GM18499 (cell line): Measurements from ENCODE around the gene SUFU.
"Not testable (repeated sequence)": the region's sequence is repeated elsewhere in the genome, so short reads cannot be mapped to it uniquely, and the experiment has no call there.

Experiments
- ATAC-seq: cut with Tn5 transposase; IDR thresholded peaks from one replicate; pipeline ENCODE4 v1.9.1; 2021; ENCODE audit warnings: moderate number of reproducible peaks; ENCODE audit not compliant: insufficient read depth, unreplicated experiment

The SUFU gene

DNA sequence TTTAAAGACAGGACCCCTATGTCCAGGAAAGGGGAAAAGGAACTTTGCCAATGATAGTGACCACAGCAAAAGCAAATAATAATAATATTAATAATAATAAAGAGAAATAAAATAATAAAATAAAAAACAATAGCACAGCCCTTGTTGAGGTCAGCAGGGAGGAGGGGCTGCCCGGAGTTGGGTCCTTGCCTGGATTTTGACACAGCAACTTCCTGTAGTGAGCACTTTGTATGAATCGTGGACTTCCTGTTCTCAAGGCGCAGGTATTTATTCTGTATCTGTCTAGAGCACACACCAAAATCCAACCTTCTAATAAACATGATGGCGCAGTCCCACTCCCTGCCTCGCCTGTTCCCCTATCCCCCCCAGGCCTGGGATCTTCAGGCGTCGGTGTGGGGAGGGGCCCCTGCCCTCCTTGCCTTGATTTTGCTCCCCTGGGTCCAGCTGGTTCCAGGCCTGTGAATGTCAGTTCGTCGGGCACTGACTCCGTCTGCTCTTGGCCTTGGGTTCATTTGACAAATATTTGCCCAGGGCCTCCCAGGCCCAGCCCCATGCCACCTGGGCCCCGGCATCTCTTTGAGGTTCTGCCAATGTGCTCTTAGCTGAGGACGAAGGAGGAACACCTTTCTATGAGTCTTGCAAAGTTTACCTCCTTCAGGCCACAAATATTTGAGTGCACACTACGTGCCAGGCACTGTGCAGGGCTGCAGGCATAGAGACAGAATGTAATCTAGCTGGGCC is 154.4 kb downstream of the SUFU start:
- ATAC-seq = no peak

DNA sequence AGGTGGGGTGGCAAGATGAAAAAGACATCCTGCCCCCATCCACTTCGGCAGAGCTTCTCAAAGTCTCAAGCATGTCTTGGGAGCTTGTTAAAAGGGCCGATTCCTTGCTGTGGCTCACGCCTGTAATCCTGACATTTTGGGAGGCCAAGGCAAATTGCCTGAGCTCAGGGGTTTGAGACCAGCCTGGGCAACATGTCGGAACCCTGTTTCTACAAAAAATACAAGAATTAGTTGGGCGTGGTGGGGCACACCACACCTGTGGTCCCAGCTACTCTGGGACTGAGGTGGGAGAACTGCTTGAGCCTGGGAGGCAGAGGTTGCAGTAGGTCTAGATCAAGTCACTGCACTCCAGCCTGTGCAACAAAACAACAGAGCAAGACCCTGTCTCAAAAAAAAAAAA is 155.0 kb downstream of the SUFU start:
- ATAC-seq = no peak

DNA sequence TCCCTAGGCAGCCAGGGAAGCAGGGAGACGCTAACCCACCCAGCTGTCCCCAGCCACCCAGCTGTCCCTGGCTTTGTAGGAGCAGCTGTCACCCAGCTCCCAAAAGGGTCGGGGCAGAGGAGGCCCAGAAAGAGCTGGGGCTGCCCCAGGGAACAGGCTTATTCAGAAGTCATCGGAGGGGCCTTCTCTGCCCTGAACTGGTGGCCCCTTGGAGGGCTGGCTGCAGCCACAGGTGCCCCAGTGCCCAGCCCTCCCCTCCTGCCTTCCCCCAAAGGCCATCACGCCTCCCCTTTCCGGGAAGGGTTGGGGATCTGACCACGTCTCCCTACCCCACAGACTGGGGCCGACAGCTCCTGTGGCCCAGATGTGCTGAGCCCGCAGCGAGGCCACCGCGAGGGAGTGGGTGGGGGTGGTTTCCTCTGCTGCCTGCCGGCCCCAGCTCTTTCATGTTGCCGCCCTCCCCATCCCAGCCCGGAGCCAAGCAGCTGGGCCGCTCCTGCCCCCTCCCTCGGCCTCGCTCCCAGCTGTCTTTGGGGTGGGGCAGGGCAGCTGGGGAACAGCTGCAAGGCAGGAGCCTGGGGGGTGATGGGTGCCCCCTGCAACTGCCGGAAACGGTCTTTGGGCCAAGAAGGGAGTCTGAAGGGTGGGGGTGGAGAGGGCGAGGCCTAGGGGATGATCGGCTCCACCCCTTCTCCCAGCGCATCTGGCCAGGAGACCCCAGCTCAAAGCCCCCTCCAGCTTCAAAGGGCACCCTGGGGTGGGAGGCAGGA is 157.3 kb downstream of the SUFU start:
- no peak for ATAC-seq

DNA sequence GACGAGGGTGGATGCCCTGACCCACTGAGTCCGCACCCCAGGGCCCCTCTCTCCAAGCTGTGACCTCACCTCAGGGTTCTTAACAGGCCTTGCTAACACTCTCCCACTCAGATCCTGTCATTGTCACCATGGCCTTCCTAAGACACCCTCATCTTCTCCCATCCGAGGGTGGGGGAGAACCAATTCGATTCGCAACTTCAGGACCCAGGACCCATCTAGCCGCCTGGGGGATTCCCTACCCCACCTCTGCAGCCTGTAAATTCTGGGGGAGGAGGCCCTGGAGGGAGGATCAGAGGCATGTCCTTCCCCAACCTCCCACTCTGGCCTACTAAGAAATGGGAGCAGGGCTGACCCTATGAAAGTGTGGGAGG is 157.9 kb downstream of the SUFU start:
- ATAC-seq = no peak

DNA sequence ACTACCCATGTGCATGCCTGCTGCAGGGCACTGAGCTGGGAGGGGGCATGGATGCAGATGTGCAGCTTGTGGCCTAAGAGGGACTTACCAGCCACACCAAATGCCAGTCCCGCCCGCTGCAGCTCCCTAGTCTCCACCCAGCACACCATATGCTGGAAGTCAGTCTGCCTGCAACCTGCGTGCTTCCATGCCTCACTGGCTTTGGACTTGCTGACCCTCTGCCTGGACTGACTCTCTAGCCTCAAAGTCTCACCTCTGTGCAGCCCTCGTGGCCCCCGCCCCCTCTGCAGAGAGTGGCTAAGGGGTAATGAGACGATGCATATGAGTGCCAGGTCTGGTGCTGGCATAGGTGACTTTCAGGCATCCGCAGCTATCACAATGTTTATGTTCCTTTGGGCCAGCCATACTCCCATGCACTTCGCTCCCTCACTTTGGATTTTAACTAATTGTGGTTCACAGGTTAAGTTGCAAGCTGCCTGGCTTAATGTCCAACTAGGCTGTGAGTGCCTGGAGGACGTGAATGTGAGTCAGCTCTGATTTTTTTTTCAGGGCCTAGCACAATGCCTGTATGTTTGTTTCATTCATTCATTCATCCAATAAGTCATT is 162.2 kb downstream of the SUFU start:
- ATAC-seq = no peak

DNA sequence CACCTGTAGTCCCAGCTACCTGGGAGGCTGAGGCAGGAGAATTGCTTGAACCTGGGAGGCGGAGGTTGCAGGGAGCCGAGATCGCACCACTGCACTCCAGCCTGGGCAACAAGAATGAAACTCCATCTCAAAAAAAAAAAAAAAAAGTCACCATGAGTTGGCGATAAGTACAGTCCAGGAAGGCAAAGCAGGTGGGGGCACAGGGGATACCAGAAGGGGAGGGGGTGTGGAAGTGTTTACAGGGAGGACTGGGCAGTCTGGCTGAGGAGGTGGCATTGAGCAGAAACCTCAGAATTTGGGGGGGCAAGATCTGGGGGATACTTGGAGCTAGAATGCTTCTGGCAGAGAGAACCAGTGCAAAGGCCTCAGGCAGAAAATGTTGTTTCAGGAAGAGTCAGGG is 163.6 kb downstream of the SUFU start:
- not testable (repeated sequence) for ATAC-seq

DNA sequence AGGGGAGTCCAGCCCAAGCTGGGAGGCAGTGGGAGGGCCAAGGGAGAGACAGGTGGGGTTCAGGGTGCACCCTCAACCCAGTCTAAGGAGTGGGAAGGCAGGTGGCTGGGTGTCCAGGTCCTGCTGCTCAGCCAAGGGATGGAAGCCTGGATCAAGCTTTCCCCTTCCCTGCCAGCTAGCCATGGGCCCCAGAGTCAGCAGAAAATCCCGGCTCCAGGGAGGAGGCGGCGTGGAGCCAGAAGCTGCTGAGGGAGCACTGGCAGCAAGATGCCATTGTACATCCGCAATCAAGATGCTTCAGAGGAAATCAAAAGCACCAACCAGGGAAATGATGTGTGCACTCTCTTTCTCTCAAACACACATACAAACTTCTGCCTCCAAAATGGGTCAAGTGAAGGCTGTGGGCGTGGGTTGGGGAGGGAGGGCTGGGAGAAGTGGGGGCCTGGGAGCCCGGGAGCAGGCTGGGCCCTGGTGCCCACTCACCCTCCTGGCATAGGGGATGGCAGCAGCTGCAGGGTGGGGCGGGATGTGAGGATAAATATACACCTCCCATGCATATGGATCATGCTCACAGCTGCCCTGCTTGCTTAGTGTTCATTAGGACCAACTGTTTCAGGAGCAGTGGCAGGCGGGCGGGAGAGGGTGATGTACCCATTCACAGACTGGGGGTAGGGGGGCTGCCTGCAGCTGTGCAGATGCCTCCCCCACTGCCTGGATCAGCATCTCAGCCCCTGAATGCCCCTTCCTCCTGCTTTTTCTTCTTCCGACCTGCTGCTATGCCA is 164.7 kb downstream of the SUFU start:
- ATAC-seq = no peak

GRCh38 chr10:102669206-102670064 is 165.7 kb downstream of the SUFU start:
- ATAC-seq = no peak

GRCh38 chr10:102670065-102670670 is 166.4 kb downstream of the SUFU start:
- no peak for ATAC-seq

DNA sequence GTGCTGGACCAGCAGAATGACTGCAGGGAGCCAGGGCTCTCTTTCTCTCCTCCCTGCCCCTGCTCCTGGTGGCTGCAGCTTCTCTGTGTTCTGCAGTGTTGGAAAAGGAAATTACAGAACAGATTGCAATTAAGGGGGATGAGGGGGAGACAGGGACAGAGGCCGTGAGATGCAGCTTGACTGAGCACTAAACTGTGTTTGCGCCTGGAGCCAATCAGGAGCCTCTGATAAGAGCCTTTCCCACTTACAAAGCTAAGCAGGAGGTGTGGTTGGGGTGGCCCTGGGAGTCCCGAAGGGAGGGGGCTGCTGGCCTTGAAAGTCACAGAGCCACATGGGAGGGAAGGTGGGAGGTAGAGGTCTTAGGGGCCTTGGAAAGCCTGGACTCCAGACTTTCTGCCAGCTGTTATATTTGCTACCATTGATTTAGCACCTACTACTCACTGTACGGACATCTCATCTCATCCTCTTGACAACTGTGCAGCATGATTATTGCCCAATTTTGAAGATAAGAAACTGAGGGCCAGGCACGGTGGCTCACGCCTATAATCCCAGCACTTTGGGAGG is 167.2 kb downstream of the SUFU start:
- ATAC-seq = no peak

DNA sequence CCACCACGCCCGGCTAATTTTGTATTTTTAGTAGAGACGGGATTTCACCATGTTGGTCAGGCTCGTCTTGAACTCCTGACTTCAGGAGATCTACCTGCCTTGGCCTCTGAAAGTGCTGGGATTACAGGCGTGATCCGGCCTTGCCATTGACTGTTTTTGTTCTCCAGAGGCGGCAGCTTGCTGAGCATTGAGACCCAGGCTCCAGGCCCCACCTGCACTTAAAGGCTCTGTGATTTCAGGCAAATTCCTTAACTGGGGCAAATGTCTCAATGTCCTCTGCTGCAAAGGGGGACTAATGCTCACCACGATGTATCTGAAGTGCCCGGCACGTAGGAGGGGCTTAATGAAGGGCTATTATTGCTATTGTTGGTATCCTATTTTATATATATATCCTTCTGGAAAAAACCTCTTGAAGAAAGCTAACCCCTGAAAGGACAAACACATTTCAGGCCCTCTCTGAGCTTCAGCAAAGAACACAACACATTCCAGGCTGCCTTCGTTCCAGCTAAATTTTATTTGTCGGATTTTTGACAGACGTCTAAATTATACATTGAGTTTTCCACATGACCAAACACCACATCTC is 169.6 kb downstream of the SUFU start:
- ATAC-seq = no peak

- ATAC-seq = no peak
Observed at GRCh38 chr10:102673819-102674511, 170.2 kb downstream of the SUFU start.

DNA sequence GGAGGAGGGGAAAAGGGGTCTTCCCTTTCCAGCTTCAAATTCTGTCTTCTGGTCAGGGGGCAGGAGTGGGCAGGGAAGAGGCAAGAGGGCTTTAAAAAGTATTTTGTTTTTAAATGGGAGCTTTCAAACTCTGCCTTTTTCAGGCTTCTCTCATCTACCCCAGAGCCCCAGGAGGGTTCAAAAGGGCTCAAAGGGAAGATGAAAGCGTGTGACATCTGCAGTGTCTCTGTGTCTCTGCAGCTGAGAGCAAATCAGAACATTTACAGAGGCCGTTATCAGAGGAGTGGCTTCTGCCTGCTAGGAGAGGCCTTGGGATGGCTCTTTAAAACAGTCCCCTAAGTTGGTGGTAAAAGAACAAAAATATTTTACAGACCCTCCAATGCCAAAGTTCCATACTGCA is 170.8 kb downstream of the SUFU start:
- ATAC-seq = no peak

DNA sequence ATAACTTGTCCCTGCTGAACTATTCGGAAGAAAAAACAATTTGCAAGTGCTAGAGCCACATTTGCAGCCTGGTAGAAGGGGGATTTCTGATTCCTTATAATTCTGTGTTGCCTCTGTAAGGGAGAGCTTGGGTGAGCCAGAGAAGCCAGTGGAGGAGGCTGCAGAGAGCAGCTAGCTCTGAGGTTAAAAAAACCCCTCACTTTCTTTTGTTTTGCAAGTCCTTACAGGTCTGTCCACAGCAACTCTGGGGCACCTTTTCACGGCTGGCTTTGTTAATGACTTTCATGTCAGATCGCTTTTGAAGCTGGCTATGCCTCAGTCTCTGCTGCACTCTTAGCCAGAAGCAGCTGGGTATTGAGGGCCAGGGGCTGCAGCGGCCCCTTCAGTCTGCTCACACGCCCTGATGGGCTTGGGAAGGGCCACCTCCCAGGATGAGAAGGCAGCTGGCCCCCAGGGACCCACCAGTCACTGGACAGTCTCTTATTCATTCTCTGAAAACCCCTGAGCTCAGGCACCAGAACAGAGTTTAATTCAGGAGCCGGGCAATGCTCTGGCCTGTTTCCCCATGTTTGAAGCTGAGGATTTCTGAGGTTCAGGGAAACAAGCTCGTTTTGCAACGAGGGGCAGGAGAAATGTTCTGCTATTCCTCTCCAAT is 171.4 kb downstream of the SUFU start:
- no peak for ATAC-seq

- no peak for ATAC-seq
Observed at GRCh38 chr10:102675666-102676533, 172.1 kb downstream of the SUFU start.

DNA sequence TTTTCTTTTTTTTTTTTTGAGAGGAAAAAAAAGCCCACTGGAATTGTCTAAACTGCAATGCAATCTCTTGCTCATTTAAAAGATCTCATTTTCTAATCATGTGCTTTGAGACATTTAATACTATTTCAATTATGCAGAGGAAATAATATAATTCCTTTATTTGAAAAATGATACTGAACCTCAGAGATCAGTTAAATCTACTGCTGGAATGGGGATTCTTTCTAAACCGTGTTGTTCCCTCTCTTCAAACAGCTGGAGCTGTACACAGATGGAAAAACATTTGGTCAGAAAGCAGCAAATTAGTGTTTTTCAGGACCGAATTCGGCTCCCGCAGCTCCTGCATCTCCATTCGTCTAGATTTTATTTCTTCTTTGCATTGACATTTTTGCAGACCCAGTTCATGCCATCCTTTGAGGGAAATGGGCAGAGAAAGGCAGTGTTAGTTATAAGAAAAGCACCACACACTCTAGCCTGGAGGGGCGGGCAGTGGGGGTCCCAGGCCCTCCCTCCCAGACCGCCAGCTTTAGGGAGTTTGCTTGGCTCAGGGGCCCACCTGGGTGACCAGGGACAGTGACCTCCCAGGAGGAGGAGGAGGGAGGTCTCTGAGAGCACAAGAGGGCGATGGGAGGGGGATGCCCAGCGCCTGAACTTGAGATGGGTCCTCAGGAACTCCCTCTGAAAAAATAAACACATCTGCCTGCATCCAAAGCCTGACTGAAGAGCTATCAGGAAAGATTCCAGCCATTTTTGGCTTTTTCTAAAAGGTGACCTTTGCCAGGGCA is 173.0 kb downstream of the SUFU start:
- no peak for ATAC-seq
